Brain pericyte (primary cell): ENCODE results near the gene GNG11.
"Not testable (repeated sequence)": the region's sequence is repeated elsewhere in the genome, so short reads cannot be mapped to it uniquely, and the experiment has no call there.

Experiments used
- DNase-seq: peaks from one replicate; pipeline ENCODE4 v3.0.0-alpha.2; 2012; ENCODE audit warnings: low read depth, low spot score

Gene GNG11

GRCh38 chr7:93911242-93911641 is 10.3 kb upstream of the GNG11 start:
- DNase-seq: not testable (repeated sequence)

GRCh38 chr7:93911661-93912060 is 9.9 kb upstream of the GNG11 start:
- not testable (repeated sequence) for DNase-seq

- no peak for DNase-seq
These were observed 8.3 kb upstream of the GNG11 start for GRCh38 chr7:93913197-93913596.

DNA sequence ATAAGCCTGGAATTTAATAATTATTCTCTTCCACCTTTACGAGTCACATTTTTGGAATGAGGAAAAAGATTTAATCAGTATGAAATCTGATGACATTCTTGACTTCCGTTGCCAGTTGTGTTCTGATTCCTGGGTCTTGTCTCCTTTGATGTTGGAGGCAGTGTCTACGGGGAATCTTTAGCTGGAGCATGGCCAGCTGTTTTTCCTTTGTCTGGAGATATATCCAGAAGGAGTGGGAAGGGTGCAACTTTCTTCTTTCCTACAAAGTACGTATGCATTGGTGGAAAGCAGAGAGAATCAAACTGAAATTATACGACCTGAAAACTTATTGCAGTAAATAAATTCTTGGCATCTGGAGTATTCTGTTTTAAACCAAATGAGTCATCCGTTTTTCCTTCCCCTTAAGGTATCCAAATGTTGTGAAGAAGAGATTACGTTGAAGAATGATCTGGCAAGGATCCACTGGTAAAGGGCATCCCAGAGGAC is 6.9 kb upstream of the GNG11 start:
- no peak for DNase-seq

DNA sequence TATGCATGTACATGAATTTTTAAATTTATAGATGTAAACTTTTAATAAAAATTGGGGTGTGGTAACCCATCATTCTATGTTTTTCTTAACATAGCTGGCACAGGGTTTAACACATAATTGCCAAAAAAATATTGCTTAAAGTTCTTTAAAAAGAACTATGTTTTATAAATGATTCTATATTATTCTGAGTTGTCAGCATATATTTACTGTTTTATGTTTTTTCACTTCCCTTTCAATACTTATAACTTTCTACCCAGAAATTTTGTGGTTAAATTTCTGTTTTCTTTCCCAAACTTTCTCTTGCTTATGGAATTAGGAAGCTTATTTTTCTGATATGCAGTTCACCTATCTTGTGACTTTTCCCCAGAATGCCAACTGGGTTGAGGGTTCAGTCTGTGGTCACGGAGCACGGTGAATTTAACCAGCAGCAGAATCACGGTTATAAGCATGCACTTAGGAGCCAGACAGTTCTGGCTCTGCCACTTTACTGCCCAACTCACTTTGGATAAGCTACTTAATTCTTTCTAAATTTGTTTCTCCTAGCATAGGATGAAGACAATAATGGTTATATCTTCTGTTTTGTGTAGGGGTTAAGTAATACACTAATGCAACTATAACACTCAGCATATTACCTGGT is 6.2 kb upstream of the GNG11 start:
- DNase-seq: not testable (repeated sequence)

DNA sequence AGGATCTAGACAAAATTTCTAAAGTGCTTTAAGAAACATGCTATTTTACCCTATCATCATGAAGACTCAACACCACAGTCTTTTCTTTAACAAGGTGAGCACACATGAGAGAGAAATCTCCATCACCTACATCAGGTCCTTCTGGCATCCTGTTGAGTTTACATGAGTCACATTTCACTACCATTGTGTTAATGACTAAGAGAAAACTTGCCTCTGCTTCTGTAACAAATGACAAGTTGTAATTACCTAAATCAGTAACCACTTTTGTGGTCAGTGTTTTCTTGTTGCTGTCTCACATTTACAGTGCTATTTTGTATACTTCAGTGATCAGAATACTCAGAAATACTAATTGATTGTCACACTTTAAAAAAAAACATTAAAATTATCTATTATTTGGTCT is 5.6 kb upstream of the GNG11 start:
- not testable (repeated sequence) for DNase-seq

DNA sequence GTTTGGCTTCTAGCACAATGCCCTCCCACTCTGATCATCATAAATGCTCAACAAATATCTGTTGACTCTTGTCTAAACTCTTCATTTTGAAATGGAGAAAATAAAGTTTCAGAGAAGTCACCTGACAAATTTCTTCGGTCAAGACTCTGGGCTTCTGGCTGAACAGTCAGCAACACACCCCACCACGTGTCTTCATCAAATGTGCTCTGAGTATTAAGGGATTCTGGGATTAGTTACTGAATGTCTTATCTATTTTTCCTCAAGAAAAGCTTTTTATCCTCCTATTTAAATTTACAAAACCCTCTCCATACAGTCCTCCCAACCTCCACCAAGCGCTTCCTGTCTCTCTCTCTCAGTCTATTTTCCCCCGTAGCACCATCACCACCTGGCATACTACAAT is 5.2 kb upstream of the GNG11 start:
- not testable (repeated sequence) for DNase-seq

GRCh38 chr7:93920496-93921182 is 896 bp upstream of the GNG11 start:
- DNase-seq: no peak

DNA sequence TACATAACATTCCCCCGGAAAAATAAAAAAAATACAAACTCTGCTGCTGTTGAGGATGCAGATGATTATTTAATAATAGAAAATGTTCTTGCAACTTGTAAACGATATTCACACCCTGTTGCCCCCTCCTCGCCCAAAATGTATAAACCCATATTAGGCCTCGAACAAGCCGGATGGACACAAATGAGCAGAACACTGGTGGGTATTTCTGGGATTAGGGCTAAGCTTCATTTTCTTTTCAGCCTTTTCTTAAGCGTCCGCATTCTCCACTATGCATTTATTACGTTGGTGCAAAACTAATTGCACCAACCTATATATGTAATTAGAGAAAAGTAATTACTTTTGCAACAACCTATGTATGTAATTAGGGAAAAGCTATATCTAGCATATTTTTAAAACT is 349 bp upstream of the GNG11 start:
- DNase-seq: no peak

DNA sequence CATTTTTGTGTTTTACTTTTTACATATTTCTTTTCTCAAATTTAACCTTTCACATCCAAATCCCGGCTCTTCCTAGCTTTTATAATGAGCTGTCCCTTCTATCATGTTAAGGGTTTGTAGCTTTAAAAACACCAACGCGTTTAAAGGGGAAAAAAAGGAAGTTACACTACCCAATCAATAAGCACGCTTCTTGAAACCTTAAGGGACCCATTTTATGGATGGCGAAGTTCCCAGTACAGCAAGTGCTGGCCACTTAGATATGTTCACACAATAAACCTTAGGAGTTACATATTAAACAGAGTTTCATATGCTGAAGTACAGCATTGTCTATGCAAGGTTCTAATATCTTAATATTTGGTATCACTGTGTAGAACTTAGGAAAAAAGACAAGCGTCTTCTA is 1.8 kb downstream of the GNG11 start:
- no peak for DNase-seq

GRCh38 chr7:93923942-93924341 is 2.4 kb downstream of the GNG11 start:
- no peak for DNase-seq

GRCh38 chr7:93926800-93927199 is 5.3 kb downstream of the GNG11 start:
- no peak for DNase-seq

- DNase-seq: no peak
These were observed 6.0 kb downstream of the GNG11 start for GRCh38 chr7:93927585-93927984.

DNA sequence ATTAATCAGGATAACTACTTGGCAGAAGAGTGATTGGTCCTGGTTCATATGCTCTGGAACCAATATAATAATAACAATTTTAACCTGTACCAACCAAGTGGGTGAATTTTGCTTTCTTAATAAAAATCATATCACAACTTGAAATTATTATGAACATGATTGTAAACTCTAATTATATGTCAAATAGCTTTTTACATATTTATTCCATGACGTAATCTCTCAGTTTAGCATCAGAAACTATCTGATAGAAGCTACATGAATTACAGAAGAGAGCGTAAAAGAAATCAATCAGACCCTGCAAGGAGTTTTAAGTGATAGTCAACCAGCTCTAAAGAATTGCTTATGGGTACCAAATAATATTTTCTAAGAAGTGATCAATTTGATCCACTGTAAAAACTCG is 10.1 kb downstream of the GNG11 start:
- DNase-seq: no peak

- DNase-seq: no peak
These were observed 11.6 kb downstream of the GNG11 start for GRCh38 chr7:93933156-93933555.

GRCh38 chr7:93935102-93935501 is 13.6 kb downstream of the GNG11 start:
- no peak for DNase-seq

- no peak for DNase-seq
These were observed 16.3 kb downstream of the GNG11 start for GRCh38 chr7:93937818-93938217.

- no peak for DNase-seq
These were observed 16.8 kb downstream of the GNG11 start for GRCh38 chr7:93938293-93938692.

- no peak for DNase-seq
These were observed 20.4 kb downstream of the GNG11 start for GRCh38 chr7:93941945-93942344.

DNA sequence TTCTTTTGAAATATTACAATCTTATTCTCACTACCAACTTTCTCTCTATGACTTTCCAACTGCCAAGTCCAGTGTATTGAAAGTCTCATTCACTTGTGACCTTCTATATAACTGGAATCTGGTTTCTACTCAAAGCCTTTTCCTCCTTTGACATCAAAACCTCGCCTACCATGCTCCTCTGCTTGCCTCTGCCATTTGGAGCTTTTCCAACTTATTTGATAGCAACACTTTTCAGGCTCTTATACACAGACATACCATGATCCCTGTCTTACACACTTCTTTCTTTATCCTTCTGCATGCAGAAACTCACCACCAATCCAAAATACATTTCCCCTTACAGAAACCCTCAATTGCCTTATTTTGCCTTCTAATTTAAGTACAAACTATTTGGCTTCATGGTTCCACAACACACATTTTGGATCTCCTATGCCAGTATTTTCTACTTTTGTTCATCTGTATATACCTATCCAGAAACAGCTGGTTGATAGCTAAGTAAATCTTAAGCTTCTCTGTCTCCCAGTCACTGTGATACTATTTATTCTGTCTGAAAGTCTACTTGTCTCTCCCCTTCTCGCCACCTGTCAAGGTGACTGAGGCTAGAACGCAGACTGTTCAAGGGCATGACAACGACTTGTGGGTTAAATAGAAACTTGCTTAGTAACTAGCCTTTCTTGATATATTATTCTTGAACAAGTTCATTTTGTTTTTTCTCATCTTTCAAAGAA is 22.4 kb downstream of the GNG11 start:
- no peak for DNase-seq

DNA sequence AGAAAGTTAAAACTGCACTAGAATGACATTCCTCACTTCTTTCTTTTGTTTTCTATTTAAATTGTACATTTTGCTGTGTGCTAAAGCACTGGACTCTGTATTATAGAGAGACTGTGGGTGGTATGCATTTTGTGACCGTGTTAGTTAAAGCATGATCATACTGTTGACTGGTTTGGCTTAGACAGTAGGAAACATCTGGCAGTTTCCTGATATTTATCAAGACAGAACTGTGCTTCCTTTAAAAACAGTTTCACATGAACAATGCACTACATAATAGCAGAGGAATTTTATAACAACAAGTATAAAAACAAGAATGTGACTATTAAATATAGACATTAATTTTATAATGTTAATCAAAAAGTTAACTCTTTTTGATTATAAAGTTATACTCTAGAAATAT is 23.1 kb downstream of the GNG11 start:
- DNase-seq: no peak

GRCh38 chr7:93945083-93945482 is 23.5 kb downstream of the GNG11 start:
- DNase-seq: no peak
